GM23248 (cell line): ENCODE results near the gene ABR.

Source experiments
- EZH2 ChIP-seq: fragments of 200-600 bp; sonication (generic); IDR thresholded peaks from 2 replicates; pipeline ENCODE4 v1.6.1; 2018; ENCODE audit warnings: antibody characterized with exemption, mild to moderate bottlenecking; ENCODE audit not compliant: insufficient read depth, poor library complexity, severe bottlenecking
- EZH2phosphoT487 ChIP-seq: fragments of 200-600 bp; sonication (generic); IDR thresholded peaks from 2 replicates; pipeline ENCODE4 v1.6.1; 2018; ENCODE audit warnings: antibody characterized with exemption, moderate library complexity, mild to moderate bottlenecking, low read depth; ENCODE audit not compliant: insufficient read depth

- TF ChIP-seq EZH2 (no peak), EZH2phosphoT487 (no peak)
These were observed 71.9 kb downstream of the ABR start for GRCh38 chr17:1107777-1108477.
